ENCODE results near the gene HELB.

GRCh38 chr12:66268562-66268961 lies 33.7 kb upstream of the HELB start:
- TF ChIP-seq POLR2AphosphoS5 (IDR thresholded peaks at IDR 0.05) = no peak
- TF ChIP-seq RAD21 (conservative IDR thresholded peaks at IDR 0.05) = no peak
